ENCODE results near the gene IMPDH2.

IMPDH2 gene

DNA sequence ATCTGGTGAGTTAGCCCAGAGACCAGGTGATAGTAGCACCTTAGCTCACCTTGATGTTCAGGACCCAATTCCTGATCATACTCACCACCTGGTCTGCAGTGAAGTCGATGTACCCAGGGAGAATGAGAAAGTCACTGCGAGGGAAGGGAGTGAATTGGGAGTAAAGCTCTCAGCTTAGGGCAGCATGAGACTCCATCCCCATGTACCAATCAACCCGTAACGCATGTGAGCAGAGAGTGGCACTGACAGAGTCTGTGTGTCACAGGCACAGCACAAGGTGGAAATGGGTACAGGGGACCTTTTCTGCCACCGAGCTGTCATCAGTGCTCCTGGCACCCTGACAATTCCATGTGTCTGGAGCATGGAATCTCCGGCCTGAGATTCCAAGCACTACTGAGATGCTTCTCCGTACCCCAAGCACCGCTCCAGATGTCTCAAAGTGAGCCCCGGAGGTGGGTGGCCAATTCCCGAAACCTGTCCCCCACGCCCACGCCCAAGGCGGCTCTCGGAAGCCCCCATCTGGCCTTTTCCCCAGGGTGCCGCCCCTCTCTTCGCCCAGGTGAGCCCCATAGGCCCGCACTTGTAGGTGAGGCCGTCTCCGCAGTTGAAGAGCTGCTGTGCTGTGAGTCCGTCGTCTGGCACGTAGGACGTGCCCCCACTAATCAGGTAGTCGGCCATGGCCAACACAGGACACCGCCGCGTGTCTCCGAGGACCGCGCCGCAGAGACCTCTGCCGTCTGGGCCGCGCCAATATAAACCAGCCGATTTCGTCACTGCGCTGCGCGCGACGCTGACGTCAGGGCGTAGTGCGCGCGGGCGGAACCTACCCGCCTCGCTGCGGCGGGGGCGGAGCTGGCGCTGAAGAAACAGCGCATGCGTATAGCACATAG lies at the start of gene IMPDH2:
Gene IMPDH2, minus strand, starts transcription at position 726 of the 890 bp plus-strand sequence. Its CDS starts 48 bp downstream, at position 678.
- peak; percentile 92 to 93 for DNase-seq

DNA sequence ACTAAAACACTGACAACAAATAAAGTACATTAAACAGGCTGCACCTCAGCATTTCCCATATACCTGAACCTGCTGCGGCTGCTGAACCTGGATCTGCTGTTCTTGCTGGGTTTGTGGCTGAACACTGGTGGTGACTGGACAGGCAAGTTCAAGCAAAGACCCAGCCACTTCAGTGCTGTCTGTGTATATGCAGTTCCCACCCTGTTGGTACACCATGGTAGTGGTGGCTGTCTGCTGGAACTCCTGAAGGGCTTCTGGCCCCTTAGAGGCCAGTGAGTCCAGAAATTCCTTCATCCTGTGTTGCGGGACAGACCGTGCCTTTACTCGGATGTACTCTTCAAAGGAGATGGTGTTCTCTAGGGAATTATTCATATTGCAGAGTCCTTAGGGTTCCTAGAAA lies 47.4 kb upstream of the IMPDH2 start:
- no peak for DNase-seq

DNA sequence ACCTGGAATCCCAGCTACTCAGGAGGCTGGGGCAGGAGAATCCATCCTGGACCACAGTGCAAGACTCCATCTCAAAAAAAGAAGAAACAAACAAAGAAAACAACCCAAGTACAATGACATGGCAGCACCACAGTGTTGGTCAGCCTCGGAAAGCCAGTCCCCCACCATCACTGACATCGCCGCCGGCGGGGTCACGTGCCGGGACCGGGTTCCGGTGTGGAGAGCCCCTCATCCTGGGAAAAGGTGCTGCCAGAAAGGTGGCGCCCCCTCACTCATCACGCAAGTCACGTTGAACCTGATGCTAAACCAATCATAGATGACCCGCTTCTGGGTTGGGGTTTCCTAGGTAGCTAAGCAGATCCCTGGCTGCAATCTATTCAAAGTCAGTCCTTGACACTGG lies 46.9 kb upstream of the IMPDH2 start:
- DNase-seq = no peak

- no peak for DNase-seq
Observed at GRCh38 chr3:49058011-49058410, 28.8 kb upstream of the IMPDH2 start.

DNA sequence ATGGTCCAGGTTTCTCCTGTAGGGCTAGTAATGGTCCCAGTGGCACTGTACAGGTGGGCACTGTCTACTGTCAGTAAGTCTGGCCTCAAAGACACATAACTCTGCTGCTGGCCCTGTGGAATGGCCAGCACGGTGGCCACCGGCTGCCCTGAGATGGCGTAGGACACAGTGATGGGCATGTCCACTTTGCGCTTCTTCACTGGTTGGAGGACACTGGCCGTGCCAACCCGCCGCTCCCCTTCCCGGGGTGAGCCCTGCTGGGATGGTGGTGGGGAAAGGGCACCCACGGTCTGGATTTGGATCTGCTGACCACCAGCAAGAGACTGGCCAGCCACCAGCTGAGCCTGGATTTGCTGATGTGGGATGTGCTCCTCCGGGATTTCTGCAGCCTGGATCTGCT lies 28.1 kb upstream of the IMPDH2 start:
- DNase-seq = no peak

DNA sequence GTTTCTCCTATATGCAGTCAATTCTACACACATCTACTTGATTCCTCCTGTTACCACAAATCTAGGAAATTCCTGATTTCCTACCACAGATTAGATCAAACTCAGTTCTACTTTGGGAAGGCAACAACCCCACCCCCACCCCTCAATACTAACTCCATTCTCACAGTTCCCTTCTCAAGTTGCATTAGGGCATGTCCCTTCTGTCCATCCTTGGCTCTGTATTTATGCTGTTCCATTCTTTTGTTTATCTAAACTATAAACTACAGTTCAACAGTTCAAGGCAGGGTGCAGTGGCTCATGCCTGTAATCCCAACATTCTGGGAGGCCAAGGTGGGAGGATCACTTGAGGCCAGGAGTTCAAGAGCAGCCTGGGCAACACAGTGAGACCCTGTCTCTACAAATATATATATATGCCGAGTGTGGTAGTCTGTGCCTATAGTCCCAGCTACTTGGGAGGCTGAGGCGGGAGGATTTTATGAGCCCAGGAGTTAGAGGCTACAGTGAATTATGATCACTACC lies 25.2 kb upstream of the IMPDH2 start:
- DNase-seq = no peak

DNA sequence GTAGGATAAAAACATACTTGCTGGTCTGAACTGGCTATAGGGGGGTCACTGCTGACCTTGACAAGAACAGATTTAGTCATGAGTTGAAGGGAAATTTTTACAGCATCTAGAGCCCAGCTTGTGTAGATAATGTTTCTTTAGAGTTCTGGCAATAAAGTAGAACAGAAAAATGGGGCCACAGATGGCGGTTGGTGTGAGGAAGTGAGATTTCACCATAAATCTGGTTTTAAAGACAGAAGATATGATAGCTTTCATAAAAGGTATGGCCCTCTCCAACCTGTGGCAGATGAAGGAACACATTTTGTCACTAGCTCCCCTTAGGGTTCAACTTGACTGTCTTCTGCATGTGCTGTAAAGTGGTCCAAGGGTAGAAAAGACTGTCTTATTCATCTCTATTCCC lies 24.3 kb upstream of the IMPDH2 start:
- no peak for DNase-seq

DNA sequence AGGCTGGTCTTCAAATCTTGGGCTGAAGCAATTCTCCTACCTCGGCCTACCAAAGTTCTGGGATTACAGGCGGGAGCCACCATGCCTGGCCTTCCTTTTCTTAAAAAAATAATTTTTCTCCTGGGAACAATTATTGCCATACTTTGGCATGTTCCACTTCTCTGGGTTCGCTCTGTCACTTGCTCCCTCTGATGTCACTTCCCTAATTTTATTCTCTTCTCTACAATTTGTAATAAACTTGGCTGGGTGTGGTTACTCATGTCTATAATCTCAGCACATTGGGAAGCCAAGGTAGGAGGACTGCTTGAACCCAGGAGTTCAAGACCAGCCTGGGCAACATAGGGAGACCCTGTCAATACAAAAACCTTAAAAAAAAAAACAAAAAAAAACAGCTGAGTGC lies 6.1 kb upstream of the IMPDH2 start:
- no peak for DNase-seq

DNA sequence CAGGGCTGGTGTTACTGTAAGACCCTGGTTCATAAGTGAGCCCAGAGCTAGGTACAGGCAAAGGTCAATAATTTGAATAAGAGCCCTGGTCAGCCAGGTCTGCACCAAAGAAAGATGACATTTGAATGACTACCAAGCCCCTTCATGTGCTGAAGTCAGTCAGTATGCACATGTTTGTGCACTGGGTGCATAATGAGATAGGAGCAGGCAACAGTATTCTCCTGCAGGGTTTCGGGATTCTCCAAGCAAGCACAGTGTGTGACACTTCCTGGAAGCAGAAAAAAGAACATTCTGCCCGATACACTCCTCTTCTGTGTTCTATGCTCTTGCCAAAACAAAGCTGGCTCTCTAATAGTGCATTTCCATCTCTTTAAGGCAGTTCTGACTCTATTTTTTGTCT lies 5.5 kb upstream of the IMPDH2 start:
- no peak for DNase-seq

DNA sequence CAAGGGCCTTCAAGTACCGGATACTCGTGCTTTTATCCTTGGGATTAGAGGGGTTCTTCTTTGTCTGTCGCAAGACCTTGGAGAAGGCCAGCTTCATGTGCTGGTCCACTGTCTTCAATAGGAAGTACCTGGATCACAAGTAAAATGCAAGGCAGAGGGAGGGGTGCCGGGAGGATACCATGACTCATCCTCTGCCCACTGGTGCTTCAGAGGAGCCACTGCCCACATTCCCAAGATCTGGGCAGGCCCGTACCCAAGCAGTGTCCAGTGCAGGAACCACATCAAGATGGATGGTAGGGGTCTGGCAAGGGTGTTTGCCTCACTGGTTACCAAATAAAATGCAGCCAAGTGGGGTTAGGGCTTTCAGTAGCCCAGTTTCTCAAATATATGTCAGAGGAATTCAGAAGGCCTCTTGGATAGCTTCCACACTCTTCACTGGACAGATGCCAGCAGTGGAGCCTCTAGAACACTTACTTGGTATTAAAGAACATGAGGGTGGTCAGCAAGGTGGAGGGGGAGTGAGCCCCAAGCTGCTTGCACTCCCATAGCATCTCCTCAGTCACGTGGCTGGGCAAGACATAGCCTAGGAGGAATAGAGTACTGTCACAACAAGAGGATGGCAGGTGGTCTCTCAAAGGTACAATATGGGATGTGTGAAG lies 3.6 kb upstream of the IMPDH2 start:
- no peak for DNase-seq

- no peak for DNase-seq
Observed at GRCh38 chr3:49030321-49030720, 1.1 kb upstream of the IMPDH2 start.

- no peak for DNase-seq
Observed at GRCh38 chr3:49029563-49029884, 326 bp upstream of the IMPDH2 start.

DNA sequence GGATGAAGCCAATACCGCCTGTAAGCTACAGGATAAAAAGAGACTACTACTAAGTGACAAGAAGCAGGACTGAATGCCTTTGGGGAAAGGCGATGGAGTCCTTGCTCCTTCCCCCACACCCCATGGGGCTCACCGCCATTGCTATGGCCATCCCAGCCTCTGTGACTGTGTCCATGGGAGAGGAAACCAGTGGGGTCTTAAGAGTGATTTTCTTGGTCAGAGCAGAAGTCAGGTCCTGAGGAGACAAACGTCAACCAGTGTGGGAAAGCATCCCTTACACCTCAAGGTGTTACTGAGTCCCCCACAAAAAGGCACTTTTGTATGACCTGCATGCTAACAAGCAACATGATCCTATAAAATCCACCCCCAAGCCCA lies 913 bp downstream of the IMPDH2 start:
- no peak for DNase-seq

DNA sequence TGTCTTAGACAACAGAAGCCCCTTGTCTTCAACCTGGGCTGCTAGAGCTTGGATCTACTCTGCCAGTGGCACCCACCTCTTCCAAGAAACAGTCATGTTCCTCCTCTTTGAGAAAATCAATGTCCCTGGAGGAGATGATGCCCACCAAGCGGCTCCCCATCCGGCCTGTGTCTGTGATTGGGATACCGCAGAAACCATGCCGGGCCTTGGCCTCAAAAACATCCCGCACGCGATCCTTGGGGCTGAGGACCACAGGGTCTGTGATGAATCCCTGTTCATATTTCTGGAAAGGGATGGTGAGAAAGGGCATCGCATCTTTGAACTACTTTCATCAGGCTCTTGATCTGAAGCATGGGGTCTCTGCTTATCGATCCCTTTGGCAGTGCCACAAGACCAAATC lies 1.6 kb downstream of the IMPDH2 start:
- no peak for DNase-seq

DNA sequence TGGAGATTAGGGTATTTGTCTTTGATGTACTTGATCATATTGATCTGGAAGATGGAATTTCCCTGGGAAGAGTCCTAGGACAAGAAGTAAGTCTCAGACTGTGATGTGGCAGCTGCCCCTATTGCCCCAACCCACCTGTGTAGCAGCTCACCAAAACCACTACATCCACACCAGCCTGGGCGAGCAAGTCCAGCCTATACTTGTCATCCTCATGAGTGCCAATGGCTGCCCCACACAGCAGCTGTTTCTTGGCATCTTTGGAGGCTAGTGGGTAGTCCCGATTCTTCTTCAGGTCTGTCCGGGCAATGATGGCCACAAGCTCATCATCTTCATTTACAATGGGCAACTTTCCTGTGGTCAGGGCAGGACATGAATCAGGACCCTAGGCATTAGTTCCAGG lies 2.7 kb downstream of the IMPDH2 start:
- DNase-seq = no peak

- DNase-seq = no peak
Observed at GRCh38 chr3:49025793-49026520, 3.2 kb downstream of the IMPDH2 start.

- no peak for DNase-seq
Observed at GRCh38 chr3:49025005-49025792, 4.0 kb downstream of the IMPDH2 start.

- DNase-seq = no peak
Observed at GRCh38 chr3:49024449-49024848, 4.7 kb downstream of the IMPDH2 start.

- no peak for DNase-seq
Observed at GRCh38 chr3:49023775-49024174, 5.4 kb downstream of the IMPDH2 start.

DNA sequence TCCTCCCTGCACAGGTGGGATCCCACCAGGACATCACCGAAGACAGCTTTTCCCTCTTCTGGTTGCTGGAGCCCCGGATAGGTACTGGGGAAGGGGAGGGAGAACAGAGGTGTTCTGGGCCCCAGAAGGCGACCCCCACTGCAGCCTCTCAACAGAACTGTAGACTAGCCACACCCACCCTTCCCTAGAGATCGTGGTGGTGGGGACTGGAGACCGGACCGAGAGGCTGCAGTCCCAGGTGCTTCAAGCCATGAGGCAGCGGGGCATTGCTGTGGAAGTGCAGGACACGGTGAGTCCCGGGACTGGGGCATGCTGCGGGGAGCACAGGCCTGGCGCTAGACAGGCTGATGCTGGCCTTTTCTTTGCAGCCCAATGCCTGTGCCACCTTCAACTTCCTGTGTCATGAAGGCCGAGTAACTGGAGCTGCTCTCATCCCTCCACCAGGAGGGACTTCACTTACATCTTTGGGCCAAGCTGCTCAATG lies 6.5 kb downstream of the IMPDH2 start:
- DNase-seq = no peak

DNA sequence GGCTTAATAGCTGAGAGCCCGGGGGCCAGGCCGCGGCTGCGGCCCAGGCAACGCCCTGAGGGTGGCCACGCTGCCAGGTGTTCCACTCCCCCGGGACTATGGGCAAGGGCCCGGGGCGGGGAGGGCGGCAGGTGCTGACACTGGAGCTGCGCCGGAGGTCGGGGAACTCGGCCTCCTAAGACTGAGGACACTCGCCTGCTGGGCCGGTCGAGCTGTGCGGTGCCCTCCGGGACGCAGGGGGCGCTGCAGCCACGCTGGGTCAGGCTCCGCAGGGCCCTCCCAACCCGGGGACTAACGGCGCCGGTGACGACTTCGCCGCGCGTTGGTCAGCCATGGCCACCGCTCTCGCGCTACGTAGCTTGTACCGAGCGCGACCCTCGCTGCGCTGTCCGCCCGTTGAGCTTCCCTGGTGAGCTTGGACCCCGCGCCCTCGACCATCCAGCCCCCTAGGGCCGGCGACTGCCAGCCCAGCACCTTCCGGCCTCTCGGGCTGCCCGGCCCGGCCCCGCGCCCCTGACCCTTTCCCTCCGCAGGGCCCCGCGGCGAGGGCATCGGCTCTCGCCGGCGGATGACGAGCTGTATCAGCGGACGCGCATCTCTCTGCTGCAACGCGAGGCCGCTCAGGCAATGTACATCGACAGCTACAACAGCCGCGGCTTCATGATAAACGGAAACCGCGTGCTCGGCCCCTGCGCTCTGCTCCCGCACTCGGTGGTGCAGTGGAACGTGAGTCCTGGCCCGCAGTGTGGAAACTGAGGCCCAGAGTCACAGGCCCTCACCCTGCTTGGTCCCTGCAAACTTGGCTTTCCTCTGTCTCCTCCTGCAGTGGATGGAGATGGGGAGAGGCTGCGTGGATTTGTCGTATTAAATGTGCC lies 7.1 kb downstream of the IMPDH2 start, which contains the start of gene NDUFAF3:
Gene NDUFAF3, plus strand, starts transcription at position 309 of the 875 bp plus-strand sequence. Its CDS starts 24 bp downstream, at position 333.
- DNase-seq = peak; percentile 88 to 90
